RWPE2 (cell line): Measurements from ENCODE around the gene EMC8.

Experiments
- ATAC-seq: fragments of 200-7000 bp; cut with Tn5 transposase; 3 replicates; pipeline ENCODE4 v1.9.1; 2021; ENCODE audit warnings: low read depth
- DNase-seq: peaks from one replicate; pipeline ENCODE4 v3.0.0-alpha.2; 2020; ENCODE audit warnings: low spot score
- H3K27ac ChIP-seq: fragments of 450-650 bp; 2 replicates; pipeline ENCODE4 v1.5.1; 2017; ENCODE audit warnings: mild to moderate bottlenecking; ENCODE audit not compliant: poor library complexity, severe bottlenecking
- H3K27me3 ChIP-seq: fragments of 250-450 bp; sonication (Bioruptor Pico); 2 replicates; pipeline ENCODE4 v1.5.1; 2021; ENCODE audit warnings: mild to moderate bottlenecking, moderate library complexity; ENCODE audit not compliant: insufficient read depth, poor library complexity, severe bottlenecking
- H3K36me3 ChIP-seq: fragments of 250-450 bp; sonication (Bioruptor Pico); 2 replicates; pipeline ENCODE4 v1.5.1; 2020; ENCODE audit warnings: low read depth, mild to moderate bottlenecking, moderate library complexity
- H3K4me1 ChIP-seq: fragments of 250-450 bp; sonication (Bioruptor Pico); 2 replicates; pipeline ENCODE4 v1.5.1; 2021; ENCODE audit warnings: mild to moderate bottlenecking, moderate library complexity; ENCODE audit not compliant: insufficient read depth, poor library complexity, severe bottlenecking
- H3K4me3 ChIP-seq: fragments of 250-450 bp; sonication (Bioruptor Pico); 2 replicates; pipeline ENCODE4 v1.5.1; 2021; ENCODE audit warnings: mild to moderate bottlenecking, moderate library complexity; ENCODE audit not compliant: severe bottlenecking
- H3K9me3 ChIP-seq: fragments of 250-450 bp; sonication (Bioruptor Pico); 2 replicates; pipeline ENCODE4 v1.5.1; 2021; ENCODE audit warnings: mild to moderate bottlenecking, moderate library complexity; ENCODE audit not compliant: severe bottlenecking
- TF ChIP-seq, protein P1 (sequence below): fragments of 450-650 bp; IDR thresholded peaks from one replicate; pipeline ENCODE4 v1.5.1; 2017; ENCODE audit warnings: mild to moderate bottlenecking, moderate library complexity; ENCODE audit not compliant: poor library complexity, severe bottlenecking

The EMC8 gene

DNA sequence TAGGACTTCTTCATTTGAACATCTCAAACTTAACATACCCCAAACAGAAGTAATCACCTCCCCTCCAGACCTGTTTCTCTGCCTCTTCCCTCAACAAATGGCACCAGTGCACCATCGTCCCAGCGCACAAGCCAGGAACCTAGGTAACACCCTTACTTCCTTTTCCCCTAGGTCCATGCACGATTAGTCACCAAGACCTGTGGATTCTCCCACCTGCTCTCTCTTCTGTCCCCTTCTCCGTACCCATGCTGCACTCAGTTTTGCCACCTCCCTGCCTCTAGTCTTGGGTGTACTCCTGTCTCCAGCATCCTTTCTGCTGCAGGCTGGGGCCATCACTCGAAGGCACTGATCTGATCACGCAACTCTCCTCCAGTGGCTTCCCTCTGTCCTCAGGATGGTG, 3.2 kb downstream of the EMC8 start:
- no peaks in the 10 kb centered on the region for H3K9me3 ChIP-seq
- peaks cover 78% of the 10 kb centered on the region for H3K36me3 ChIP-seq
- no peak overlapping the region for H3K27ac ChIP-seq
- peaks cover 16% of the 10 kb centered on the region for H3K4me1 ChIP-seq
- no peaks in the 10 kb centered on the region for H3K27me3 ChIP-seq
- no peak for ATAC-seq
- no peak for DNase-seq
- H3K4me3 ChIP-seq, result no peak overlapping the region
- TF ChIP-seq, protein P1, sequence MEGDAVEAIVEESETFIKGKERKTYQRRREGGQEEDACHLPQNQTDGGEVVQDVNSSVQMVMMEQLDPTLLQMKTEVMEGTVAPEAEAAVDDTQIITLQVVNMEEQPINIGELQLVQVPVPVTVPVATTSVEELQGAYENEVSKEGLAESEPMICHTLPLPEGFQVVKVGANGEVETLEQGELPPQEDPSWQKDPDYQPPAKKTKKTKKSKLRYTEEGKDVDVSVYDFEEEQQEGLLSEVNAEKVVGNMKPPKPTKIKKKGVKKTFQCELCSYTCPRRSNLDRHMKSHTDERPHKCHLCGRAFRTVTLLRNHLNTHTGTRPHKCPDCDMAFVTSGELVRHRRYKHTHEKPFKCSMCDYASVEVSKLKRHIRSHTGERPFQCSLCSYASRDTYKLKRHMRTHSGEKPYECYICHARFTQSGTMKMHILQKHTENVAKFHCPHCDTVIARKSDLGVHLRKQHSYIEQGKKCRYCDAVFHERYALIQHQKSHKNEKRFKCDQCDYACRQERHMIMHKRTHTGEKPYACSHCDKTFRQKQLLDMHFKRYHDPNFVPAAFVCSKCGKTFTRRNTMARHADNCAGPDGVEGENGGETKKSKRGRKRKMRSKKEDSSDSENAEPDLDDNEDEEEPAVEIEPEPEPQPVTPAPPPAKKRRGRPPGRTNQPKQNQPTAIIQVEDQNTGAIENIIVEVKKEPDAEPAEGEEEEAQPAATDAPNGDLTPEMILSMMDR, result no peak

DNA sequence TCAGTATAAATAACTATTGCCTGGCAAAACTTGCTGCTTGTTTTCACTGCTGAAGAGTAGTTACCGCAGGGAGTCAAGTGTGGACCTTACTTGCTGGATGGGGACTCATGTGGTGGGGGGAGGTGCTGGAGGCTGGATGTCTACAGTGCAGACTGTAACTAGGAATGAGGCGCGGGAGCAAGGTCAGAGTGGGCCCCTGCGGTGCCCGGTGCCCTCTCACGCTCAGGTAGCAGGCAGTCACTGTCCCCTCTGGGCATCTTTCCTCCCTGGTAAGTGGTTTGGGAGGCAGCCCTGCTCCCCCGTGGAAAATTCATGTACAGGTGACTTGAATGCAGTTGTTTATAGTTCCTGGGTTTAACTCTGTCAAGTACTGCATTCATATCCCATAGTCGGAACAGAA, 4.6 kb downstream of the EMC8 start:
- ATAC-seq (no peak), DNase-seq (no peak)
- Histone ChIP-seq H3K4me3 (no peak overlapping the region), H3K4me1 (peaks cover 9% of the 10 kb centered on the region), H3K27ac (no peak overlapping the region), H3K27me3 (no peaks in the 10 kb centered on the region), H3K36me3 (peaks cover 71% of the 10 kb centered on the region), H3K9me3 (no peaks in the 10 kb centered on the region)
- TF ChIP-seq, protein P1, result no peak

DNA sequence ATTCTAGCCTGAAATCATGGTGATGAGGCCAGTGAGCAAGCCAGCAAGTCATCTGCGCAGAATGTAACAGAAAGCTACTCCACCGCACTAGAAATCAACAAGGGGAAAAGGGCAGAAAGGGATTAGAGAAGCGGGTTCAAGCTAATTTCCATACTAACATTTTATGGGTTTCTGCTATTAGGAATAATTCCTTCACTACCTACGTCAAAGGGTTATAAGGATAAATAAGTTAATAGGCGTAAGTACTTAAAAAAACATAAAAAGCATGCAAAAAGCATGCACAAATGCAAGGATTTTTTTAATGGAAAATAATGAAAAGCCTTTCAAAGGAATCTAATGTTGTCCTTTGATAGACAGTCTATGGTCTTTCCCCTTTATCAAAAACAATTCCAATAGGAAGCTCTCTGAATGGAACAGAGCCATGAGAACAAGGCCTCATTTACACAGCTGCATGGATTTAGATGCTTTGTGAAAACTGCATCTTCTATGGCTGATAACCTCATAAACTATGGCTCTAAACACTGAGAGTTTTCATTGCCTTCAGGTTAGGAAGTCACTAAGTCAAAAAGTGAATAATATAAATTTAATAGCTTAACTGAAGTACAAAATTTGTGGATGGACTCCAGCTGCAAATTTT, 5.6 kb downstream of the EMC8 start:
- H3K27me3 ChIP-seq, result no peaks in the 10 kb centered on the region
- ATAC-seq (no peak), DNase-seq (no peak)
- H3K27ac ChIP-seq, result no peak overlapping the region
- peaks cover 77% of the 10 kb centered on the region for H3K36me3 ChIP-seq
- peaks cover 9% of the 10 kb centered on the region for H3K4me1 ChIP-seq
- TF ChIP-seq, protein P1, result no peak
- H3K4me3 ChIP-seq, result no peak overlapping the region
- H3K9me3 ChIP-seq, result no peaks in the 10 kb centered on the region

DNA sequence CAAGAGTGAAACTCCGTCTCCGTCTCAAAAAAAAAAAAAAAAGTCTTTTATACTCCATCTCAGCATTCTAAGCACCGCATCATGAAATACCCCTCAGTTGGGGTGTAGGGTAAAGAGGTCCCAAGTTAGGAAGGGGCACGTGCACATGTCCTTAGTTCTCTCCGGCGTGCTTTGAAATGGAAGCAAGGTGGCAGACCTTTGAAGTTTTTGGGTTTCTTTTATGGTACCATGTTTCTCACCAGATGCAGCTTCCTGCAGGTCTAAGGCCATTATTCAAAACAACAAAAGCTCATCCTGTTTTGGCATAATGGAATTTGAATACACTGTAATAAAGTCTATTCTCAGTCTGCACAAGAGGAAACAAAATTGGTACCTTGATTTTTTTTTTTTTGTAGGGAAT, 9.6 kb downstream of the EMC8 start:
- H3K27me3 ChIP-seq, result no peaks in the 10 kb centered on the region
- no peaks in the 10 kb centered on the region for H3K9me3 ChIP-seq
- DNase-seq, result no peak
- H3K4me3 ChIP-seq, result no peak overlapping the region
- TF ChIP-seq, protein P1, result no peak
- peaks cover 85% of the 10 kb centered on the region for H3K36me3 ChIP-seq
- no peak for ATAC-seq
- H3K27ac ChIP-seq, result no peak overlapping the region
- no peaks in the 10 kb centered on the region for H3K4me1 ChIP-seq

DNA sequence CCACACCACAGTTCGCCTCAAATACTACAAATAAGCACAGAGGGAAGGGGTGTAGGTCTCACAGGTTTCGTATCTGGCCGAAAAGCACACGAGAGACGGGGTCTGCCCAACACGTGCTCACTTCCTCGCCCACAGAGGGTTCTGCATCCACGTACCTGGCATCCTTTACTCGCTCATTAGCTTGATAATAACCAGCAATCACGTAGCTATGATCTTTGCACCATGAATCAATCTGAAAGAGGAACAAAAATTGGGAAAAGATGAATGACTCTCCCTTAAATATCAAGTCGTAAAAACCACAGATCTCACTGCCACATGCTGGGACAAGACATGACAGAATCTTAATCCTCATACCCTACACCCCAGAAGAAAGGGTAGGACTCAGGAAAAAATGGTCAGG, 10.5 kb downstream of the EMC8 start:
- Histone ChIP-seq H3K27ac (no peak overlapping the region), H3K27me3 (no peaks in the 10 kb centered on the region), H3K4me3 (no peak overlapping the region), H3K36me3 (peaks cover 84% of the 10 kb centered on the region), H3K9me3 (no peaks in the 10 kb centered on the region), H3K4me1 (no peaks in the 10 kb centered on the region)
- TF ChIP-seq, protein P1, result no peak
- no peak for DNase-seq
- no peak for ATAC-seq
